IPS DF 6.9 (cell line): ENCODE measurements around the gene CELA1.
A peak's percentile ranks its signal among the peaks of the same experiment; 100 is the strongest.
"Not testable (repeated sequence)": the region's sequence is repeated elsewhere in the genome, so short reads cannot be mapped to it uniquely, and the experiment has no call there.

ENCODE experiments used
- DNase-seq: peaks from one replicate; pipeline ENCODE4 v3.0.0-alpha.2; 2013; ENCODE audit warnings: low read depth, low spot score
- H3K27ac ChIP-seq: one replicate; pipeline ENCODE4 v1.5.1; 2013; ENCODE audit warnings: low read length, control low read depth
- H3K27me3 ChIP-seq: 2 replicates; pipeline ENCODE4 v1.6.1; 2013; ENCODE audit warnings: mild to moderate bottlenecking, low read length; ENCODE audit not compliant: control insufficient read depth, insufficient read depth
- H3K36me3 ChIP-seq: 2 replicates; pipeline ENCODE4 v1.6.1; 2013; ENCODE audit warnings: low read length; ENCODE audit not compliant: control insufficient read depth, insufficient read depth
- H3K4me1 ChIP-seq: 2 replicates; pipeline ENCODE4 v1.6.1; 2013; ENCODE audit warnings: low read length; ENCODE audit not compliant: control insufficient read depth, insufficient read depth
- H3K4me3 ChIP-seq: 2 replicates; pipeline ENCODE4 v1.5.1; 2013; ENCODE audit warnings: mild to moderate bottlenecking, low read length
- H3K9me3 ChIP-seq: 2 replicates; pipeline ENCODE4 v1.6.1; 2013; ENCODE audit warnings: low read length, inconsistent platforms; ENCODE audit not compliant: control insufficient read depth, insufficient read depth
- WGBS: extraction: QIAGEN DNeasy Blood & Tissue Kit; methylation state at CpG from one replicate; pipeline ENCODE4 v1.1.7; 2013; ENCODE audit warnings: mixed read lengths, missing lambda C conversion rate; ENCODE audit not compliant: insufficient read length, insufficient coverage; 5-methylcytosine and 5-hydroxymethylcytosine counted together

Gene CELA1

GRCh38 chr12:51343201-51343600, 3.3 kb downstream of the CELA1 start:
- Histone ChIP-seq H3K4me1 (peaks cover 5% of the 10 kb centered on the region), H3K9me3 (no peaks in the 10 kb centered on the region)

GRCh38 chr12:51342416-51342815, 4.1 kb downstream of the CELA1 start:
- Histone ChIP-seq H3K27ac (no peak overlapping the region), H3K27me3 (no peaks in the 10 kb centered on the region), H3K4me1 (peaks cover 5% of the 10 kb centered on the region), H3K36me3 (no peaks in the 10 kb centered on the region), H3K4me3 (no peak overlapping the region), H3K9me3 (no peaks in the 10 kb centered on the region)
- no peak for DNase-seq
- WGBS: no CpG with 5 or more reads among the region's 10 CpGs

More at GRCh38 chr12:51343201-51343600, 3.3 kb downstream of the CELA1 start:
- H3K27me3 ChIP-seq: no peaks in the 10 kb centered on the region
- no peak overlapping the region for H3K27ac ChIP-seq
- H3K4me3 ChIP-seq: no peak overlapping the region
- no CpG with 5 or more reads among the region's 2 CpGs for WGBS
- H3K36me3 ChIP-seq: no peaks in the 10 kb centered on the region
- DNase-seq: no peak

GRCh38 chr12:51341251-51342007, 5.0 kb downstream of the CELA1 start:
- no peaks in the 10 kb centered on the region for H3K9me3 ChIP-seq
- H3K27ac ChIP-seq: no peak overlapping the region
- WGBS: no CpG with 5 or more reads among the region's 9 CpGs
- no peak overlapping the region for H3K4me3 ChIP-seq
- H3K4me1 ChIP-seq: peaks cover 5% of the 10 kb centered on the region
- DNase-seq: peak; percentile 41
- no peaks in the 10 kb centered on the region for H3K36me3 ChIP-seq
- H3K27me3 ChIP-seq: no peaks in the 10 kb centered on the region

GRCh38 chr12:51339750-51340149, 6.7 kb downstream of the CELA1 start:
- Histone ChIP-seq H3K4me3 (no peak overlapping the region), H3K36me3 (no peaks in the 10 kb centered on the region), H3K27me3 (no peaks in the 10 kb centered on the region), H3K9me3 (no peaks in the 10 kb centered on the region), H3K27ac (no peak overlapping the region), H3K4me1 (peaks cover 3% of the 10 kb centered on the region)
- WGBS: 100% methylated on average over 1 of the region's 6 CpGs
- no peak for DNase-seq

- H3K36me3 ChIP-seq, H3K27me3 ChIP-seq, DNase-seq: not testable (repeated sequence)
Observed at GRCh38 chr12:51337336-51337735, 9.1 kb downstream of the CELA1 start.

GRCh38 chr12:51335931-51336330, 10.5 kb downstream of the CELA1 start:
- DNase-seq: no peak
- Histone ChIP-seq H3K4me3 (no peak overlapping the region), H3K27ac (no peak overlapping the region), H3K36me3 (no peaks in the 10 kb centered on the region), H3K27me3 (no peaks in the 10 kb centered on the region), H3K4me1 (peaks cover 2% of the 10 kb centered on the region; the same call in 1 of the 2 replicates), H3K9me3 (no peaks in the 10 kb centered on the region)
- WGBS: no CpG with 5 or more reads among the region's 2 CpGs

More at GRCh38 chr12:51337336-51337735, 9.1 kb downstream of the CELA1 start:
- not testable (repeated sequence) for H3K9me3 ChIP-seq, H3K27ac ChIP-seq, H3K4me3 ChIP-seq, H3K4me1 ChIP-seq

- no peaks in the 10 kb centered on the region for H3K36me3 ChIP-seq
- no peaks in the 10 kb centered on the region for H3K27me3 ChIP-seq
- no peak overlapping the region for H3K4me3 ChIP-seq
- no peaks in the 10 kb centered on the region for H3K9me3 ChIP-seq
- DNase-seq: no peak
- H3K27ac ChIP-seq: no peak overlapping the region
- H3K4me1 ChIP-seq: peaks cover 1% of the 10 kb centered on the region; the same call in 1 of the 2 replicates
- no CpG with 5 or more reads among the region's 4 CpGs for WGBS
Observed at GRCh38 chr12:51334764-51335163, 11.7 kb downstream of the CELA1 start.

- Histone ChIP-seq H3K9me3 (no peaks in the 10 kb centered on the region), H3K4me1 (no peaks in the 10 kb centered on the region), H3K27ac (no peak overlapping the region), H3K27me3 (no peaks in the 10 kb centered on the region), H3K4me3 (no peak overlapping the region), H3K36me3 (no peaks in the 10 kb centered on the region)
- DNase-seq: no peak
- no CpG with 5 or more reads among the region's 6 CpGs for WGBS
Observed at GRCh38 chr12:51333536-51333935, 12.9 kb downstream of the CELA1 start.

GRCh38 chr12:51330186-51330585, 16.3 kb downstream of the CELA1 start:
- Histone ChIP-seq H3K4me1 (no peaks in the 10 kb centered on the region), H3K27ac (no peak overlapping the region), H3K9me3 (no peaks in the 10 kb centered on the region), H3K27me3 (no peaks in the 10 kb centered on the region), H3K4me3 (no peak overlapping the region), H3K36me3 (no peaks in the 10 kb centered on the region)
- no peak for DNase-seq

- Histone ChIP-seq H3K27ac (no peak overlapping the region), H3K4me3 (no peak overlapping the region), H3K4me1 (no peaks in the 10 kb centered on the region), H3K36me3 (no peaks in the 10 kb centered on the region), H3K9me3 (no peaks in the 10 kb centered on the region), H3K27me3 (no peaks in the 10 kb centered on the region)
- no CpG with 5 or more reads among the region's 5 CpGs for WGBS
- no peak for DNase-seq
Observed at GRCh38 chr12:51329742-51330141, 16.7 kb downstream of the CELA1 start.

- Histone ChIP-seq H3K27me3 (no peaks in the 10 kb centered on the region), H3K4me1 (no peaks in the 10 kb centered on the region), H3K27ac (no peak overlapping the region), H3K4me3 (no peak overlapping the region), H3K9me3 (no peaks in the 10 kb centered on the region), H3K36me3 (no peaks in the 10 kb centered on the region)
- DNase-seq: no peak
- no CpG with 5 or more reads among the region's 4 CpGs for WGBS
Observed at GRCh38 chr12:51328587-51328986, 17.9 kb downstream of the CELA1 start.
